GM06990 (cell line): ENCODE data around the gene SNTG2.

ENCODE experiments used
- DNase-seq: peaks from one replicate; pipeline ENCODE4 v3.0.0-alpha.2; 2011; ENCODE audit not compliant: insufficient read length; ENCODE audit errors: extremely low read depth
- H3K27me3 ChIP-seq: replicated peaks from 2 replicates; pipeline ENCODE4 v1.6.0; 2011; ENCODE audit warnings: low read length; ENCODE audit not compliant: control insufficient read depth, insufficient read depth
- H3K36me3 ChIP-seq: 2 replicates; pipeline ENCODE4 v1.5.1; 2011; ENCODE audit warnings: low read length; ENCODE audit not compliant: control insufficient read depth, insufficient read depth
- H3K4me3 ChIP-seq: replicated peaks from 2 replicates; pipeline ENCODE4 v1.5.1; 2011; ENCODE audit warnings: low read depth, mild to moderate bottlenecking, control low read depth, low read length
- CTCF ChIP-seq: IDR thresholded peaks from 2 replicates; pipeline ENCODE4 v1.5.1; 2011; ENCODE audit warnings: low read length, control low read depth, mild to moderate bottlenecking, inconsistent platforms; ENCODE audit not compliant: insufficient read depth, poor library complexity, severe bottlenecking

Gene SNTG2

GRCh38 chr2:1307670-1308069 lies 357.0 kb downstream of the SNTG2 start:
- Histone ChIP-seq H3K27me3 (no peaks in the 10 kb centered on the region), H3K4me3 (no peak overlapping the region), H3K36me3 (no peaks in the 10 kb centered on the region)
- DNase-seq = no peak
- no peak for TF ChIP-seq CTCF

GRCh38 chr2:1308678-1309077 lies 358.0 kb downstream of the SNTG2 start:
- no peak for TF ChIP-seq CTCF
- no peak for DNase-seq
- H3K4me3 ChIP-seq = no peak overlapping the region
- no peaks in the 10 kb centered on the region for H3K36me3 ChIP-seq
- H3K27me3 ChIP-seq = no peaks in the 10 kb centered on the region

GRCh38 chr2:1309507-1309906 lies 358.9 kb downstream of the SNTG2 start:
- TF ChIP-seq CTCF = no peak
- Histone ChIP-seq H3K27me3 (no peaks in the 10 kb centered on the region), H3K4me3 (no peak overlapping the region), H3K36me3 (no peaks in the 10 kb centered on the region)
- no peak for DNase-seq

GRCh38 chr2:1310202-1310601 lies 359.6 kb downstream of the SNTG2 start:
- no peak for TF ChIP-seq CTCF
- no peaks in the 10 kb centered on the region for H3K27me3 ChIP-seq
- H3K36me3 ChIP-seq = no peaks in the 10 kb centered on the region
- DNase-seq = no peak
- no peak overlapping the region for H3K4me3 ChIP-seq

GRCh38 chr2:1310866-1311265 lies 360.2 kb downstream of the SNTG2 start:
- H3K4me3 ChIP-seq = no peak overlapping the region
- H3K27me3 ChIP-seq = no peaks in the 10 kb centered on the region
- no peak for TF ChIP-seq CTCF
- no peaks in the 10 kb centered on the region for H3K36me3 ChIP-seq
- no peak for DNase-seq

- no peaks in the 10 kb centered on the region for H3K27me3 ChIP-seq
- no peak for DNase-seq
- no peak for TF ChIP-seq CTCF
- no peak overlapping the region for H3K4me3 ChIP-seq
- H3K36me3 ChIP-seq = no peaks in the 10 kb centered on the region
Measured at GRCh38 chr2:1313240-1313924, 362.7 kb downstream of the SNTG2 start.
